ENCODE data around the gene TRIM45. TPM values are rescaled to one million over a fixed set of nuclear protein-coding genes. Genes with fewer than 3 reads are reported as not detected.

TRIM45 gene
- total and polyA plus RNA-seq, 2 donors (not counting 1 experiment from before 2014, with no cell fraction given) = 4.0 to 8.4 TPM

DNA sequence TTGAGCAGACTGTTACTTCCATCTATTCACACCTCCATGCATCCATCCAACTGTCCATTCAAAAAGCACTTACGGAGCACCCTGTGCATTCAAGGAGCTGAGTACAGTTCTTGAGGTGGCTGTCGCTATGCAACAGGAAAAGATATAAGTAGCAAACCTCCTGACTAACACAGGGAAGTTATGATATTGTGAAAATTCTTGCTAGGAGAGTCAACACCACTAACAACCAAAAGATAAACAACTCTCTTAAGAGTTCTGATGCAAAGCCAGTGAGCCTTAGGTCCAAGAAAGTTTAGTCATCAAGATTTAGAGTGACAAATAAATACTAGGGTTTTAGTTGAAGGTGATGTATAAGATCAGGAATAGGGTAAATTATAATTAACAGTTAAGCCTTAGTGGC, 44.5 kb upstream of the TRIM45 start:
- no peaks in the 10 kb centered on the region for H3K27me3 ChIP-seq (ENCODE audit: control insufficient read depth, insufficient read depth, low read length)
- no peak for TF ChIP-seq EZH2 (IDR thresholded peaks at IDR 0.05; ENCODE audit: low read length, missing control alignments)
- TF ChIP-seq, protein P1, sequence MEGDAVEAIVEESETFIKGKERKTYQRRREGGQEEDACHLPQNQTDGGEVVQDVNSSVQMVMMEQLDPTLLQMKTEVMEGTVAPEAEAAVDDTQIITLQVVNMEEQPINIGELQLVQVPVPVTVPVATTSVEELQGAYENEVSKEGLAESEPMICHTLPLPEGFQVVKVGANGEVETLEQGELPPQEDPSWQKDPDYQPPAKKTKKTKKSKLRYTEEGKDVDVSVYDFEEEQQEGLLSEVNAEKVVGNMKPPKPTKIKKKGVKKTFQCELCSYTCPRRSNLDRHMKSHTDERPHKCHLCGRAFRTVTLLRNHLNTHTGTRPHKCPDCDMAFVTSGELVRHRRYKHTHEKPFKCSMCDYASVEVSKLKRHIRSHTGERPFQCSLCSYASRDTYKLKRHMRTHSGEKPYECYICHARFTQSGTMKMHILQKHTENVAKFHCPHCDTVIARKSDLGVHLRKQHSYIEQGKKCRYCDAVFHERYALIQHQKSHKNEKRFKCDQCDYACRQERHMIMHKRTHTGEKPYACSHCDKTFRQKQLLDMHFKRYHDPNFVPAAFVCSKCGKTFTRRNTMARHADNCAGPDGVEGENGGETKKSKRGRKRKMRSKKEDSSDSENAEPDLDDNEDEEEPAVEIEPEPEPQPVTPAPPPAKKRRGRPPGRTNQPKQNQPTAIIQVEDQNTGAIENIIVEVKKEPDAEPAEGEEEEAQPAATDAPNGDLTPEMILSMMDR (conservative IDR thresholded peaks at IDR 0.05 in 1 of 2, IDR thresholded peaks at IDR 0.05 in 1 of 2; ENCODE audit: low read depth in 1 of 2, low read length in 2 of 2) = no peak
- no peak overlapping the region for H3K9ac ChIP-seq (ENCODE audit: insufficient read depth, low read length)
- no peaks in the 10 kb centered on the region for H3K9me3 ChIP-seq (ENCODE audit: control insufficient read depth, insufficient read depth, low read depth, low read length)
- peak; percentile 80 to 89 for DNase-seq (ENCODE audit: low read depth in 2 of 2)
- H3K4me3 ChIP-seq (replicated peaks in 1 of 4; ENCODE audit: control extremely low read depth in 1 of 4, insufficient read depth in 1 of 4, low read depth in 3 of 4, low read length in 4 of 4) = no peak overlapping the region
- no peak overlapping the region for H2AFZ ChIP-seq (ENCODE audit: low read length)
- no peak overlapping the region for H3K4me2 ChIP-seq (ENCODE audit: extremely low read depth, insufficient read depth, low read length)
- H3K4me1 ChIP-seq (ENCODE audit: control insufficient read depth, extremely low read depth, insufficient read depth, low read length) = peaks cover 2% of the 10 kb centered on the region
- no peaks in the 10 kb centered on the region for H3K36me3 ChIP-seq (ENCODE audit: control insufficient read depth, insufficient read depth, low read length)
- no peaks in the 10 kb centered on the region for H3K79me2 ChIP-seq (ENCODE audit: control insufficient read depth, insufficient read depth, low read length)
- H4K20me1 ChIP-seq (ENCODE audit: control insufficient read depth, extremely low read depth, insufficient read depth, low read length) = no peaks in the 10 kb centered on the region
- no peak overlapping the region for H3K27ac ChIP-seq (ENCODE audit: insufficient read depth, low read length)

DNA sequence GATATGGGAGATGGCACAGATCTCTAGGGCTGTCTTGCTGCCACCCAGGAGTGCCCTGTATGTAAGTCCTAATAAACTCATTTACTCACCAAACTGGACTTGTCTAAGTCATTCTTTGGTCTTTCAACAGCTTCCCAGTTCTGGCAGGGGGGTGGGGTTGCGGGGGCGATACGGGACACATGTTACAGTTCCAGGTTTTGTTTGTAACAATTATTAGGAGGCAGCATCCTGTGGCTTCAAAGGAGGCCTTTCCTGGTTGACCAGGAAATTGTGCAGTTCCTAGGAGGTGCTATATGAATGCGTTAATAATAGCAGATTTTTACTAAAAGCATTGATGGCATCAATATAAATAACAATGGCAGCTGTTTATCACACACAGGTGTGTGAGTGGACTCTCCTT, 42.7 kb upstream of the TRIM45 start:
- Histone ChIP-seq H3K79me2 (ENCODE audit: control insufficient read depth, insufficient read depth, low read length) (no peaks in the 10 kb centered on the region), H3K4me2 (ENCODE audit: extremely low read depth, insufficient read depth, low read length) (no peak overlapping the region), H3K27me3 (ENCODE audit: control insufficient read depth, insufficient read depth, low read length) (no peaks in the 10 kb centered on the region), H2AFZ (ENCODE audit: low read length) (no peak overlapping the region), H4K20me1 (ENCODE audit: control insufficient read depth, extremely low read depth, insufficient read depth, low read length) (no peaks in the 10 kb centered on the region), H3K9me3 (ENCODE audit: control insufficient read depth, insufficient read depth, low read depth, low read length) (no peaks in the 10 kb centered on the region), H3K36me3 (ENCODE audit: control insufficient read depth, insufficient read depth, low read length) (no peaks in the 10 kb centered on the region), H3K4me1 (ENCODE audit: control insufficient read depth, extremely low read depth, insufficient read depth, low read length) (peaks cover 2% of the 10 kb centered on the region), H3K27ac (ENCODE audit: insufficient read depth, low read length) (no peak overlapping the region), H3K4me3 (replicated peaks in 1 of 4; ENCODE audit: control extremely low read depth in 1 of 4, insufficient read depth in 1 of 4, low read depth in 3 of 4, low read length in 4 of 4) (no peak overlapping the region), H3K9ac (ENCODE audit: insufficient read depth, low read length) (no peak overlapping the region)
- no peak for TF ChIP-seq EZH2 (IDR thresholded peaks at IDR 0.05; ENCODE audit: low read length, missing control alignments)
- TF ChIP-seq, protein P1 (conservative IDR thresholded peaks at IDR 0.05 in 1 of 2, IDR thresholded peaks at IDR 0.05 in 1 of 2; ENCODE audit: low read depth in 1 of 2, low read length in 2 of 2) = no peak
- no peak for DNase-seq (ENCODE audit: low read depth in 2 of 2)

DNA sequence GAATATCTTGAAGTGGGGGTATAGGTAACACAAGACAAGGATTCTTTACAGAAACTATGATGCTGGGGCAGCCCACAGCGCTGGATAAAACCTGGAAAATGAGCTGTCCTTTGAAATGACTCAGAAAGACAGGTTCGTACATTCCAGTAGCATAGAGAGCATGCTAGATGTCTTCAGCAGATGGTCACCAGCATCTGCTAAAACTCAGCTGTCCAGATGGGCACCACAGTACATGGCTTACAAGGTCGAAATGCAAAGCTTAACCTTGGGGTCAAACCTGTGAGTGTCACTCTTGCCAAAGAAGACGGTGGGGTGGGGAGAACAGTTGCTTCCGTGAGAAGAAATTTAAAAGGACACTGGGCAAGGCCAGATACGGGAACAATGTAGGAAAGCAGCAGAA, 41.3 kb upstream of the TRIM45 start:
- no peak for DNase-seq (ENCODE audit: low read depth in 2 of 2)
- TF ChIP-seq EZH2 (IDR thresholded peaks at IDR 0.05; ENCODE audit: low read length, missing control alignments) = no peak
- TF ChIP-seq, protein P1 (conservative IDR thresholded peaks at IDR 0.05 in 1 of 2, IDR thresholded peaks at IDR 0.05 in 1 of 2; ENCODE audit: low read depth in 1 of 2, low read length in 2 of 2) = no peak
- H3K9me3 ChIP-seq (ENCODE audit: control insufficient read depth, insufficient read depth, low read depth, low read length) = no peaks in the 10 kb centered on the region

More for the DNA sequence above, 41.3 kb upstream of the TRIM45 start:
- no peak overlapping the region for H3K27ac ChIP-seq (ENCODE audit: insufficient read depth, low read length)
- no peaks in the 10 kb centered on the region for H3K79me2 ChIP-seq (ENCODE audit: control insufficient read depth, insufficient read depth, low read length)
- H3K4me2 ChIP-seq (ENCODE audit: extremely low read depth, insufficient read depth, low read length) = no peak overlapping the region
- H3K4me3 ChIP-seq (replicated peaks in 1 of 4; ENCODE audit: control extremely low read depth in 1 of 4, insufficient read depth in 1 of 4, low read depth in 3 of 4, low read length in 4 of 4) = no peak overlapping the region
- H4K20me1 ChIP-seq (ENCODE audit: control insufficient read depth, extremely low read depth, insufficient read depth, low read length) = no peaks in the 10 kb centered on the region
- peaks cover 2% of the 10 kb centered on the region for H3K4me1 ChIP-seq (ENCODE audit: control insufficient read depth, extremely low read depth, insufficient read depth, low read length)
- H3K27me3 ChIP-seq (ENCODE audit: control insufficient read depth, insufficient read depth, low read length) = no peaks in the 10 kb centered on the region
- H2AFZ ChIP-seq (ENCODE audit: low read length) = no peak overlapping the region
- H3K36me3 ChIP-seq (ENCODE audit: control insufficient read depth, insufficient read depth, low read length) = no peaks in the 10 kb centered on the region
- no peak overlapping the region for H3K9ac ChIP-seq (ENCODE audit: insufficient read depth, low read length)
